CD14-positive monocyte (primary cell): ENCODE data around the gene KRTAP10-2. TPM values are rescaled to one million over a fixed set of nuclear protein-coding genes. Genes with fewer than 3 reads are reported as not detected.

ENCODE experiments used
- DNase-seq, 3 donors: peaks; one replicate each; pipeline ENCODE4 v3.0.0-alpha.2; 2011 to 2022
- H2AFZ ChIP-seq: 2 replicates; pipeline ENCODE4 v1.6.0; 2012; ENCODE audit warnings: mild to moderate bottlenecking, low read depth, low read length, inconsistent platforms; ENCODE audit not compliant: insufficient read depth, poor library complexity, severe bottlenecking
- H3K27ac ChIP-seq, 2 donors: 1 replicate in 1 of 2; 2 replicates in 1 of 2; pipeline ENCODE4 v1.5.1; 2012 to 2013; ENCODE audit warnings: low read length in 2 of 2, control low read depth in 1 of 2, inconsistent platforms in 1 of 2, low read depth in 1 of 2, mild to moderate bottlenecking in 1 of 2
- H3K27me3 ChIP-seq, 2 donors: one replicate each; pipeline versions ENCODE4 v1.6.0 to v1.6.1; 2011 to 2013; ENCODE audit warnings: low read length in 2 of 2; ENCODE audit not compliant: control insufficient read depth in 2 of 2, insufficient read depth in 2 of 2
- H3K36me3 ChIP-seq, 2 donors: replicated peaks in 1 of 2; 1 replicate in 1 of 2; 2 replicates in 1 of 2; pipeline versions ENCODE4 v1.5.1 to v1.6.1; 2012 to 2013; ENCODE audit warnings: low read length in 2 of 2, control low read depth in 1 of 2, inconsistent platforms in 1 of 2, mild to moderate bottlenecking in 1 of 2; ENCODE audit not compliant: insufficient read depth in 2 of 2, control insufficient read depth in 1 of 2
- H3K4me1 ChIP-seq, 2 donors: 1 replicate in 1 of 2; 2 replicates in 1 of 2; pipeline versions ENCODE4 v1.5.1 to v1.6.1; 2012 to 2013; ENCODE audit warnings: low read length in 2 of 2, control low read depth in 1 of 2, inconsistent platforms in 1 of 2, mild to moderate bottlenecking in 1 of 2, moderate library complexity in 1 of 2; ENCODE audit not compliant: insufficient read depth in 2 of 2, control insufficient read depth in 1 of 2
- H3K4me2 ChIP-seq: replicated peaks from 2 replicates; pipeline ENCODE3; 2012; ENCODE audit warnings: low read length, moderate library complexity, mild to moderate bottlenecking; ENCODE audit not compliant: poor library complexity, severe bottlenecking; ENCODE audit errors: extremely low read depth
- H3K4me3 ChIP-seq, 3 experiments: fragments of 200-600 bp in 1 of 3; sonication (generic) in 1 of 3; replicated peaks in 1 of 3; 1 replicate in 2 of 3; 2 replicates in 1 of 3; pipeline ENCODE4 v1.5.1; 2011 to 2013; ENCODE audit warnings: low read length in 3 of 3, mild to moderate bottlenecking in 3 of 3, control low read depth in 2 of 3, low read depth in 2 of 3, inconsistent platforms in 1 of 3, moderate library complexity in 1 of 3
- H3K79me2 ChIP-seq: 2 replicates; pipeline ENCODE4 v1.6.0; 2012; ENCODE audit warnings: mild to moderate bottlenecking, control low read depth, inconsistent platforms, low read length, moderate library complexity; ENCODE audit not compliant: insufficient read depth
- H3K9ac ChIP-seq: 2 replicates; pipeline ENCODE4 v1.6.0; 2017; ENCODE audit warnings: low read length, mild to moderate bottlenecking; ENCODE audit not compliant: insufficient read depth, poor library complexity, severe bottlenecking
- H3K9me3 ChIP-seq, 2 donors: replicated peaks in 1 of 2; 1 replicate in 1 of 2; 2 replicates in 1 of 2; pipeline versions ENCODE4 v1.5.1 to v1.6.1; 2012 to 2013; ENCODE audit warnings: low read length in 2 of 2, control low read depth in 1 of 2; ENCODE audit not compliant: control insufficient read depth in 1 of 2, insufficient read depth in 1 of 2
- H4K20me1 ChIP-seq: 2 replicates; pipeline ENCODE4 v1.6.0; 2012; ENCODE audit warnings: mild to moderate bottlenecking, low read length, control low read depth, moderate library complexity; ENCODE audit not compliant: insufficient read depth
- H3K27ac Mint-ChIP-seq, 7 donors: one replicate each; pipeline ENCODE4 v1.8.0; 2020; ENCODE audit warnings: mild to moderate bottlenecking in 7 of 7, mixed read lengths in 7 of 7, moderate library complexity in 6 of 7, inconsistent platforms in 2 of 7
- H3K27me3 Mint-ChIP-seq, 3 donors: one replicate each; pipeline ENCODE4 v1.8.0; 2021 to 2022; ENCODE audit warnings: low read depth in 3 of 3, mild to moderate bottlenecking in 3 of 3, mixed read lengths in 3 of 3, moderate library complexity in 3 of 3, inconsistent platforms in 1 of 3
- H3K36me3 Mint-ChIP-seq, 2 donors: one replicate each; pipeline ENCODE4 v1.8.0; 2020; ENCODE audit warnings: mixed read lengths in 2 of 2, inconsistent platforms in 1 of 2, mild to moderate bottlenecking in 1 of 2
- H3K4me1 Mint-ChIP-seq: one replicate; pipeline ENCODE4 v1.8.0; 2020; ENCODE audit warnings: mild to moderate bottlenecking, mixed read lengths
- H3K4me3 Mint-ChIP-seq, 2 donors: one replicate each; pipeline ENCODE4 v1.8.0; 2020; ENCODE audit warnings: mild to moderate bottlenecking in 2 of 2, mixed read lengths in 2 of 2, moderate library complexity in 1 of 2
- H3K9me3 Mint-ChIP-seq, 7 donors: one replicate each; pipeline ENCODE4 v1.8.0; 2020 to 2022; ENCODE audit warnings: mixed read lengths in 7 of 7, mild to moderate bottlenecking in 6 of 7, moderate library complexity in 6 of 7, inconsistent platforms in 2 of 7
- CTCF ChIP-seq: fragments of 200-600 bp; IDR thresholded peaks from one replicate; pipeline ENCODE4 v1.8.0; 2022; ENCODE audit warnings: antibody characterized with exemption, mild to moderate bottlenecking
- WGBS: methylation state at CpG from one replicate; pipeline ENCODE4 v1.1.5; 2013; ENCODE audit warnings: missing lambda C conversion rate; ENCODE audit not compliant: insufficient coverage; 5-methylcytosine and 5-hydroxymethylcytosine counted together
- intact Hi-C, 2 donors: fragments of 100-400 bp; cut with micrococcal nuclease; formaldehyde crosslinking; loops; one replicate each; pipeline versions ENCODE4 v1.15.0 to v1.15.1; 2023
- polyA plus RNA-seq, 3 donors: library from polyadenylated mRNA; depleted of rRNA in 1 of 3; unstranded in 2 of 3; stranded (reverse) in 1 of 3; fragments of 300-500 nt in 2 of 3; fragments of >200 nt in 1 of 3; fragmentation: Illumina TruSeq in 2 of 3; gene quantifications; 1 replicate in 2 of 3; 2 replicates in 1 of 3; pipeline ENCODE4 v1.2.3, GENCODE V29; 2012 to 2021

KRTAP10-2 gene
- polyA plus RNA-seq, 3 donors: not detected

GRCh38 chr21:44549525-44550211 lies 1.6 kb downstream of the KRTAP10-2 start:
- peaks cover 2 to 16% of the 10 kb centered on the region in 2 donors for H3K27me3 ChIP-seq
- intact Hi-C loops: no loop called here
- no peak for DNase-seq
- H3K27me3 Mint-ChIP-seq: peaks cover 25 to 53% (median 31%) of the 10 kb centered on the region in 3 donors
- H3K79me2 ChIP-seq: no peaks in the 10 kb centered on the region
- H3K9ac ChIP-seq: no peak overlapping the region
- H3K27ac ChIP-seq: no peak overlapping the region
- H3K4me3 ChIP-seq: no peak overlapping the region
- no peak overlapping the region for H3K4me2 ChIP-seq
- no peaks in the 10 kb centered on the region for H3K36me3 ChIP-seq
- H3K27ac Mint-ChIP-seq: no peak overlapping the region
- H3K9me3 ChIP-seq: peaks cover 11 to 13% of the 10 kb centered on the region in 2 donors
- H3K4me1 Mint-ChIP-seq: no peaks in the 10 kb centered on the region
- TF ChIP-seq CTCF: no peak
- no peaks in the 10 kb centered on the region for H3K4me1 ChIP-seq
- no peaks in the 10 kb centered on the region for H3K36me3 Mint-ChIP-seq
- 86% methylated on average over 25 of the region's 25 CpGs for WGBS
- no peak overlapping the region for H2AFZ ChIP-seq
- no peak overlapping the region for H3K4me3 Mint-ChIP-seq
- no peaks in the 10 kb centered on the region for H4K20me1 ChIP-seq
- H3K9me3 Mint-ChIP-seq: peaks cover 14 to 25% (median 21%) of the 10 kb centered on the region in 7 donors

- TF ChIP-seq CTCF: no peak
- H3K4me1 Mint-ChIP-seq: no peaks in the 10 kb centered on the region
- no peak overlapping the region for H3K4me2 ChIP-seq
- 61% methylated on average over 13 of the region's 14 CpGs for WGBS
- no peak overlapping the region for H3K9ac ChIP-seq
- peaks cover 16 to 25% (median 21%) of the 10 kb centered on the region in 7 donors for H3K9me3 Mint-ChIP-seq
- peak overlapping the region in 2 of 7 donors; percentile 4 to 42 for H3K27ac Mint-ChIP-seq
- no peak overlapping the region for H2AFZ ChIP-seq
- intact Hi-C loops: no loop called here
- no peaks in the 10 kb centered on the region for H3K36me3 ChIP-seq
- H4K20me1 ChIP-seq: no peaks in the 10 kb centered on the region
- H3K36me3 Mint-ChIP-seq: no peaks in the 10 kb centered on the region
- H3K9me3 ChIP-seq: peaks cover 11 to 13% of the 10 kb centered on the region in 2 donors
- peaks cover 2 to 16% of the 10 kb centered on the region in 2 donors for H3K27me3 ChIP-seq
- no peak overlapping the region for H3K4me3 ChIP-seq
- H3K4me3 Mint-ChIP-seq: no peak overlapping the region
- H3K79me2 ChIP-seq: no peaks in the 10 kb centered on the region
- DNase-seq: no peak
- H3K27ac ChIP-seq: no peak overlapping the region
- peaks cover 25 to 51% (median 28%) of the 10 kb centered on the region in 3 donors for H3K27me3 Mint-ChIP-seq
- H3K4me1 ChIP-seq: no peaks in the 10 kb centered on the region
These were observed 2.4 kb downstream of the KRTAP10-2 start for GRCh38 chr21:44548922-44549321.
